Retina (tissue), 1 donor: ENCODE measurements around the gene RGL1.

Source experiments
- DNase-seq: peaks from one replicate; pipeline ENCODE4 v3.0.0-alpha.2; 2016

Gene RGL1

DNA sequence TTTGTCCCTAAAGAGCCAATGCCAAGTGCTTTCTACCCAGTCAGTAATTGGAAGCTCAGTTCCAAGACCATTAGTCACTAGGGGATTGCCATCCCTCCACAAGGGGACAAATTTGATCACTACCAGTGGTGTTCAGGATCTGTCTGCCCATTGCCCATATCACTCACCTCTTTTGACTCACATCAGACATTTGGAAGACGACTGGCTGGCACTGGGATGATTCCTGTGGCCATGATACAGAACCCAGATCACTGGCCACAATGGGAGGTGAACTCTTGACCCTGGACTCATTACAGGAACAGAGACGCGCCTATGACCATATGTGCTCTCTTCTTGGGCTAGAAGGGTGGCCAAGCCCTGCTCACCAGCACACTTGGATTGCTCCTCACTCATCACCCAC, 161.6 kb downstream of the RGL1 start:
- no peak for DNase-seq

GRCh38 chr1:183967914-183968313, 163.0 kb downstream of the RGL1 start:
- no peak for DNase-seq

DNA sequence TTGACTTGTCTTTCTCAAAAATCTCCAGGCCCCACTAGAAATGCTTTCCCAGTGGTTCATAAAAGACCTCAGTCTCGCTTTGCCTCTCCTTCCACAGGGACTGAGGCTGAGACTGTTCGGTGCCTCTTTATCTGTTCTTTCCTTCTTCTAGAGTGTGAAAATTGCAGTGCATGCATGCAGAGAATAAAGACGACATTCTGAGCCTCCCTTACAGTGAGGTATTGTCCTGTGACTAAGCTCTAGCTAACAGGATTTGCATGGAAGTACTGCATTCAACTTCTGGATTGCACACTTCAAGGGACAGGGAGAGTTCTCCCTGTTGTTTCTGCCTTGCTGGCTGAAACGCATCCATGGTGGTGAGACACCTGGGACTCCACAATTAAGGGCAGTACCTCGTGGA, 163.5 kb downstream of the RGL1 start:
- no peak for DNase-seq

GRCh38 chr1:183970516-183971300, 165.8 kb downstream of the RGL1 start:
- no peak for DNase-seq

- no peak for DNase-seq
These were observed 170.7 kb downstream of the RGL1 start for GRCh38 chr1:183975651-183976050.

DNA sequence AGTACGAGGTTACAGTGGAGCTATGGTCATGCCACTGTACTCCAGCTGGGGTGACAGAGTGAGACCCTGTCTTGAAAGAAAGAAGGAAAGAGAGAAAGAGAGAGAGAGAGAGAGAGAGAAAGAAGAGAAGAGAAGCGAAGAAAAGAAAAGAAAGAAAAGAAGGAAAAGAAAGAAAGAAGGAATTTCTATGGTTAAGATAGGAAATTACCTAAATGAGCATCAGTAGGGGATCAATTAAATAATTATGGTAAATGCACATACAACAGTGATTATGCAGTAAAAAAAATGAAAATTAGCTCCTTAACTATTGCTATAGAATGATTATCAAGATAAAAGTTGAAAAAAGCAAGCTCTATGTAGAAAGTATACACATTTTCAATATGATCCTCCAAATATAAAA, 172.8 kb downstream of the RGL1 start:
- DNase-seq = no peak
